NB4 (cell line): ENCODE data around the gene VASN.

ENCODE experiments used
- DNase-seq: peaks from one replicate; pipeline ENCODE4 v3.0.0; 2010; ENCODE audit warnings: low read depth
- H3K4me3 ChIP-seq: one replicate; pipeline ENCODE4 v1.5.1; 2011; ENCODE audit warnings: mild to moderate bottlenecking, low read depth, low read length, moderate library complexity
- MYC ChIP-seq: IDR thresholded peaks from 2 replicates; pipeline ENCODE4 v1.6.1; 2011; ENCODE audit warnings: low read depth, low read length
- POLR2A ChIP-seq: IDR thresholded peaks from 2 replicates; pipeline ENCODE4 v1.6.1; 2011; ENCODE audit warnings: mild to moderate bottlenecking; ENCODE audit not compliant: insufficient read length; ENCODE audit errors: extremely low read depth
- TF ChIP-seq, protein P1 (sequence below): IDR thresholded peaks from one replicate; pipeline ENCODE4 v1.5.1; 2012; ENCODE audit warnings: low read depth, low read length
- TF ChIP-seq, protein P2 (sequence below): IDR thresholded peaks from 2 replicates; pipeline ENCODE4 v1.6.1; 2011; ENCODE audit warnings: low read depth, low read length

VASN gene

DNA sequence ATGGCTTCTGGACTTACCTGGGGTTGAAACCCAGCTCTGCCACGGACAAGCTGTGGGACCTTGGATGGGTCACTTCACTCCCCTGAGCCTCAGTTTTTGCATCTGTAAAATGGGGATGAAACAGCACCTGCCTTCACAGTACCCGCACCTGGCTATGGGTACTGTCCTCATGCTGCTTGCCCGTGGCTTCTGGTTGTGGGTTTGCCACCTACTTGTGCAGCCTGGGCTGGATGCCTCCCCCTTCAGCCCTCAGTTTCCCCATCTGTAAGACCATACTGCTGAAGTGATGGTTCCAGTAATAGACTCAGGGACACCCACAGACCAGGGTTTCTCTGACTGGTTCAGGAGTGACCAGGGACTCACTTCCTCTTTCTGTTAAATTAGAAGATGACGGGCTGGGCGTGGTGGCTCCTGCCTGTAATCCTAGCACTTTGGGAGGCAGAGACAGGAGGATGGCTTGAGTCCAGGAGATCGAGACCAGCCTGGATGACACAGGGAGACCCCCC lies 46.3 kb upstream of the VASN start:
- TF ChIP-seq POLR2A (no peak), MYC (no peak)
- TF ChIP-seq, protein P1, sequence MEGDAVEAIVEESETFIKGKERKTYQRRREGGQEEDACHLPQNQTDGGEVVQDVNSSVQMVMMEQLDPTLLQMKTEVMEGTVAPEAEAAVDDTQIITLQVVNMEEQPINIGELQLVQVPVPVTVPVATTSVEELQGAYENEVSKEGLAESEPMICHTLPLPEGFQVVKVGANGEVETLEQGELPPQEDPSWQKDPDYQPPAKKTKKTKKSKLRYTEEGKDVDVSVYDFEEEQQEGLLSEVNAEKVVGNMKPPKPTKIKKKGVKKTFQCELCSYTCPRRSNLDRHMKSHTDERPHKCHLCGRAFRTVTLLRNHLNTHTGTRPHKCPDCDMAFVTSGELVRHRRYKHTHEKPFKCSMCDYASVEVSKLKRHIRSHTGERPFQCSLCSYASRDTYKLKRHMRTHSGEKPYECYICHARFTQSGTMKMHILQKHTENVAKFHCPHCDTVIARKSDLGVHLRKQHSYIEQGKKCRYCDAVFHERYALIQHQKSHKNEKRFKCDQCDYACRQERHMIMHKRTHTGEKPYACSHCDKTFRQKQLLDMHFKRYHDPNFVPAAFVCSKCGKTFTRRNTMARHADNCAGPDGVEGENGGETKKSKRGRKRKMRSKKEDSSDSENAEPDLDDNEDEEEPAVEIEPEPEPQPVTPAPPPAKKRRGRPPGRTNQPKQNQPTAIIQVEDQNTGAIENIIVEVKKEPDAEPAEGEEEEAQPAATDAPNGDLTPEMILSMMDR, result no peak
- TF ChIP-seq, protein P2, sequence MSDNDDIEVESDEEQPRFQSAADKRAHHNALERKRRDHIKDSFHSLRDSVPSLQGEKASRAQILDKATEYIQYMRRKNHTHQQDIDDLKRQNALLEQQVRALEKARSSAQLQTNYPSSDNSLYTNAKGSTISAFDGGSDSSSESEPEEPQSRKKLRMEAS, result no peak
- no peak overlapping the region for H3K4me3 ChIP-seq
- peak; percentile 67 for DNase-seq

DNA sequence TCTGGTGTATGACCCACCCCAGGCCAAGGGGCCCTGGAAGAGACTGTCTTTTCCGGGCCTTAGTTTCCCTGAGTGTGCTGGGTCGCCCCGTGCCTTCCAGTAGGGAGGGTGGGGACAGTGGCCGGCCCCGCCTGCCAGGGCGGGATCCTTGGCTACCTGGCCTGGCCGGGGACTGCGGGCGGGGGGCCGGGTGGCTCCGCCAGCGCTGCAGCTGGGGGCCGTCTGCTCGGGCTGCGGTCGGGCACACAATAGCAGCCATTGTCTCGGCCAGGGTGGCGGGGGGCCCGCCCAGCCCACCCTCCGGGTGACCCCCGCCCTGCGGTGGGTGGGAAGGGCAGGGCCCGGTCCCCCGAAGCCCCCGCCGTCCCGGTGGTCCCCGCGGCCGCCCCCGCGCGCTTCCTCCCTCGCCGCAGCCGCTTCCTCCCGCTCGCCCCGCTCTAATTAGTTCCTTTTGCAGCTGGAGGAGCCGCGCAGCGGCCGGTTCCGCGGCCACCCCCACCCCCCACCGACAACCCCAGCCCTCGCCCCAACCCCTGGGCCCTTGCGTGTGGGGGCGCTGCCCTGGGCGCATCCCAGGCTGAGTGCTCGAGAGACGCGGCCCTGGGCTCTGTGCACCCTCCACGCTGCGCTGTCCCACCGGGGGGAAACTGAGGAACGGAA lies 44.1 kb upstream of the VASN start:
- DNase-seq, result peak; percentile 64
- H3K4me3 ChIP-seq, result no peak overlapping the region
- TF ChIP-seq, protein P1, result no peak
- TF ChIP-seq MYC, result no peak
- no peak for TF ChIP-seq POLR2A
- TF ChIP-seq, protein P2, result no peak

GRCh38 chr16:4328046-4328781 lies 43.4 kb upstream of the VASN start:
- DNase-seq, result peak; percentile 88
- no peak overlapping the region for H3K4me3 ChIP-seq
- TF ChIP-seq, protein P2, result peak; percentile 10; the same call in 1 of the 2 replicates
- TF ChIP-seq POLR2A, result peak; percentile 13
- TF ChIP-seq MYC, result 0 out of 2 replicates have a peak, but pooled peaks have one; percentile 20
- TF ChIP-seq, protein P1, result peak; percentile 53

DNA sequence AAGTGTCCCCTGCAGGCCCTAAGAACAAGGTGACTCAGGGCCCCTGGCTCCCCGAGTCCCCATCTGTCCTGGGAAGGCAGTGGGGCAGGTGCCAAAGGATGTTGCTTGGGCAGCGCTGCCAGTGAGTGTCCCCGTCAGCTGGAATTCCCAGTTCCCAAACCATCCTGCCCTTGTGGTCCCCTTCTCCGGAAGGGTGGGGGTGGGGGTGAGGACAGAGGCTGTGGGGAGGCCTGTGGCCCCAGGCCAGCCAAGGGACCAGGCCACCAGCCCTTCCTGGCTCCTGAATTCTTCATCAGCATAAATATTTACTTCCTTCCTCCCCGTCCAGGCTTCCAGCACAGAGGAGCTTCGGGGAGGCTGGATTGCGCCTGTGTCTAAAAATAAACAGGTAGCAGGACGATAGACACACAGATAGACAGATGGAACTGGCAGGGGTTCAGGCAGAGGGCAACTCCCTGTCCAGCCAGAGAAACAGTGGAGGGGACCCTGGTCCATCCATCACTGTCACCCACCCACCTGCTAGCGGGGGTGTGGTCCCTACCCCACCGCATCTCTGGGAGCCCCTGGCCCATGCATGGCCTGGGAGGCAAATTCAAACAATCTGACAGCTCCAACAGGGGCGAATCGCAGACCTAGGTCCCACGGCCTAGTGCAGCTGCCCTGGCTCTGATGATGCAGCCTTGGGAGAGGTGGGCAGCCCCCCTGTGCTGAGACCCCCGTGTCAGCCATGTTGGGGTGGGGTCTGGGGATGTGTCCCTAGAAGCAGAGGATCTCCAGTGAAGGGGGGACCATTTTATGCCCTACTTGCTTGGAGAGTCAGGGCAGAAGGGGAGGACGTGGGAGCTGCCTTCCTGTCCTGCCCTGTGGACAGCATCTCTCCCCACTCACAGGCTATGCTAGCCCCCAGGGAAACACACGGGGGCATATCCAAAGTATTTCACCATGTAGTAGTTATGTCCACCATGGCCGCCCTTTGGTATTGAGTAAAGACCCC lies 42.6 kb upstream of the VASN start:
- no peak overlapping the region for H3K4me3 ChIP-seq

More for the DNA sequence above, 42.6 kb upstream of the VASN start:
- TF ChIP-seq, protein P2, result no peak
- TF ChIP-seq MYC, result no peak
- TF ChIP-seq, protein P1, result no peak
- TF ChIP-seq POLR2A, result no peak
- DNase-seq, result no peak
